ENCODE data around the gene CA5B. TPM values are rescaled to one million over a fixed set of nuclear protein-coding genes. Genes with fewer than 3 reads are reported as not detected.
"Not testable (repeated sequence)": the region's sequence is repeated elsewhere in the genome, so short reads cannot be mapped to it uniquely, and the experiment has no call there.

The CA5B gene
- total RNA-seq, 2 experiments from 2014 or later, result 16.2 to 16.6 TPM

DNA sequence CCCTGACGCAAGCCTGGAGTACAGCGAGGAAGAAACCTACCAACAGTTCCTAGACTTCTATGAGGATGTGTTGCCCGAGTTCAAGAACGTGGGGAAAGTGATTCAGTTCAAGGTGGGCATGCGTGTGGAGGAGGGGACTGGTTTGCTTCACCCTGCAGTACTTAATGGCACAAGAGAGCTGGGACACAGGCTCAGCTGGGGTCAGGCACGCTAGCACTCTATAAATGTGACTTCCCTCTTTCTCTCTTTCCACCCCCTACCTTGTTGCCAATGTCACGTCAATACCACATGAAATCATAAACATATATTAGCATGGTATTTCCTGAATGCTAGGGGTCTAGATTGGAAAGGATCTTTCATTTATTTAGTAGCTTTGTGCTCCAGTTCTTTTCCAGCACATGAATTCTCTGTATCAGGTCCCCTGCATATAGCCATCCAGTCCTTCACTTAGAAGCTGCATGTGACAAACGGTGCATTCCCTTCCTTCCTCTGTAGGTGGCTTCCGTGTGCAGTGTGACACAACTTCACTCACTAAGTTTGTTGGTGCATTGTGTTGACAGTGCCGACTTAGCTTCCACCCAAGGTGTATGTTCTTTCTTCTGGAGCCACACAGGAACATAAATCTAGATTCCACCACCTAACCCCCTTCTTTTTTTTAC is 77.8 kb downstream of the CA5B start:
- Mint-ChIP-seq H3K4me3 (no peak overlapping the region), H3K27me3 (ENCODE audit: low read depth) (no peaks in the 10 kb centered on the region), H3K36me3 (ENCODE audit: low read depth) (peaks cover 49% of the 10 kb centered on the region), H3K27ac (peak overlapping the region; percentile 57), H3K9me3 (ENCODE audit: insufficient read depth) (no peaks in the 10 kb centered on the region), H3K4me1 (ENCODE audit: low read depth) (peaks cover 60% of the 10 kb centered on the region)
- POLR2A ChIA-PET, result interaction anchor here (1.0 to 1.1 kb wide), 3 partner anchors 25 to 78 kb away, joined by 4 to 7 read pairs (median 5); partner anchors contain the start of genes AP1S2 and CA5B
- DNase-seq, result peak; percentile 45
- ATAC-seq, result peak; percentile 64
- CTCF ChIA-PET, result interaction anchor here (0.6 to 2.0 kb wide), 5 partner anchors 8 to 39 kb away, joined by 3 to 10 read pairs (median 4); partner anchors contain the start of genes AP1S2 and ZRSR2

GRCh38 chrX:15816438-15816809 is 78.4 kb downstream of the CA5B start:
- CTCF ChIA-PET, result interaction anchor here (0.6 to 2.0 kb wide), 5 partner anchors 9 to 39 kb away, joined by 3 to 10 read pairs (median 4); partner anchors contain the start of genes AP1S2 and ZRSR2
- ATAC-seq, result no peak

DNA sequence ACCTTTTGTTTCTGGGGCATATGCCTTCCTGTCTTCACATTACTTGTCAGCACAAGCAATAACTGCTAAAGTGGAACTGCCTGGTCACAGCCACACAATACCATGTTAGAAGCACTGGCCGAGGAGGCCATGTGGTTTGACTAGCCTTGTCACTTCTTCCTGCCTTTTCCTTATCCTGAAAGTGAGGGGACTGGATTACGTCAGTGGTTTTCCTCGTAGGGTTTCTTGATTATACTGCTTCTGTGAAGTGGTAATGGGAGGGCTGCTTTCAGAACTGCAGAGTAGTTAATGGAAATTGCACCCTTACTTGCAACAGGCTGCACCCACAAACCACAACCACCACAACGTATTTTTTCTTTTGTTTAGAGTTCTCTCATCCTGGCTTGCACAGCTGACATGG is 78.8 kb downstream of the CA5B start:
- H3K27ac Mint-ChIP-seq, result peak overlapping the region; percentile 89
- peak overlapping the region; percentile 38 for H3K4me3 Mint-ChIP-seq
- DNase-seq (peak; percentile 71), ATAC-seq (peak; percentile 76)
- POLR2A ChIA-PET, result no interaction called here
- peaks cover 60% of the 10 kb centered on the region for H3K4me1 Mint-ChIP-seq (ENCODE audit: low read depth)
- no peaks in the 10 kb centered on the region for H3K9me3 Mint-ChIP-seq (ENCODE audit: insufficient read depth)
- H3K36me3 Mint-ChIP-seq (ENCODE audit: low read depth), result peaks cover 54% of the 10 kb centered on the region
- CTCF ChIA-PET, result interaction anchor here (0.9 to 2.0 kb wide), 4 partner anchors 11 to 38 kb away, joined by 3 to 10 read pairs (median 5); partner anchors contain the start of genes AP1S2 and ZRSR2
- H3K27me3 Mint-ChIP-seq (ENCODE audit: low read depth), result no peaks in the 10 kb centered on the region

More at GRCh38 chrX:15816438-15816809, 78.4 kb downstream of the CA5B start:
- DNase-seq, result no peak
- H3K9me3 Mint-ChIP-seq (ENCODE audit: insufficient read depth), result no peaks in the 10 kb centered on the region
- no peaks in the 10 kb centered on the region for H3K27me3 Mint-ChIP-seq (ENCODE audit: low read depth)
- H3K36me3 Mint-ChIP-seq (ENCODE audit: low read depth), result peaks cover 52% of the 10 kb centered on the region
- POLR2A ChIA-PET, result interaction anchor here (1.0 to 1.1 kb wide), 3 partner anchors 26 to 78 kb away, joined by 4 to 7 read pairs (median 5); partner anchors contain the start of genes AP1S2 and CA5B
- no peak overlapping the region for H3K4me3 Mint-ChIP-seq
- peaks cover 60% of the 10 kb centered on the region for H3K4me1 Mint-ChIP-seq (ENCODE audit: low read depth)
- peak overlapping the region; percentile 57 for H3K27ac Mint-ChIP-seq

DNA sequence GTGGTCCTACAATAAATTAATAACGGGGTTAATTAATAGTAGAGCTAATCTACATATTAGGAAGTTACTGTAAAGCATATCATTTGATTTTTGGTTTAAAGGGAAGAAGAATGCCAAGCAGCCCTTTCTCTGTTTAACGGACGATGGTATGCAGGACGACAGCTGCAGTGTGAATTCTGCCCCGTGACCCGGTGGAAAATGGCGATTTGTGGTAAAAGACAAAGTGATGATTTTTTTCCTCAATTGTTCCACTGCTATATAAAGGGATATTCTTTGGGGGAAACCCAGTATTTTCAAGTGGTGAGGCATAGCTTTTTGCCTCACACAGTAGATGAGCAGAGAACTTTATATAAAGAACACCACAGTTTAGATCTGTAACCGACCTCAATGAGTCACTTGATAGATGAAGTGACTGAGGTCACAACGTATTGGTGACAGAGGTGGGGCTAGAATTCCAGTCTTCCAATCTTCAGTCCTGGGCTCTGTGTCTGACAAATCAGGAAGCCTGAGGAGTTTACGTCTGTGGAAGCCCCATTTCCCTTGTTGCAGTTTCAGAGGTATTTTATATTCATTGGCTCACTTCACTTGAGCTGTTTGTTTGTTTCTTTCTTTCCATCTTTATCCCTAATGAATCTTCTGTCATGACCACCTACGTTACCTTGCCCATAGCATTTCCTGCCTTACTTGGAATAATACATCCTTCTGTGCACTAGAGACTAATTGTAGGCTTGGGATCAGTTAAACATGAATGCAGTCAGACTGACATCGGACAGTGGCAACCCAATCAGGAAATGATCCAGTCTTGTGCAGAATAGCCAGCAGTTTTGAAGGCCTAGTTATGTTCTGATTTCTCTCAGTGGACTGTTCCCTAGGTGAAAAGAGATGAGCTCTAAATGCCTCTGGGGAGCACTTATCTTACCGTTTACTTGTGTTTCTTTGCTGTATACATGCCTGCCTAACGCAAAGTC is 82.3 kb downstream of the CA5B start:
- ChIA-PET POLR2A (interaction anchor here (1.0 to 1.4 kb wide), 2 partner anchors 30 to 35 kb away, joined by 3 to 6 read pairs; partner anchors contain the start of gene ZRSR2), CTCF (no interaction called here)
- Mint-ChIP-seq H3K36me3 (ENCODE audit: low read depth) (peaks cover 45% of the 10 kb centered on the region), H3K27me3 (ENCODE audit: low read depth) (no peaks in the 10 kb centered on the region), H3K4me1 (ENCODE audit: low read depth) (peaks cover 30% of the 10 kb centered on the region), H3K27ac (no peak overlapping the region), H3K4me3 (no peak overlapping the region), H3K9me3 (ENCODE audit: insufficient read depth) (no peaks in the 10 kb centered on the region)
- ATAC-seq, result no peak
- DNase-seq, result no peak

- no peak overlapping the region for H3K4me3 Mint-ChIP-seq
- ChIA-PET POLR2A (no interaction called here), CTCF (no interaction called here)
- ATAC-seq (no peak), DNase-seq (no peak)
- H3K4me1 Mint-ChIP-seq (ENCODE audit: low read depth), result peaks cover 10% of the 10 kb centered on the region
- peaks cover 41% of the 10 kb centered on the region for H3K36me3 Mint-ChIP-seq (ENCODE audit: low read depth)
- no peaks in the 10 kb centered on the region for H3K27me3 Mint-ChIP-seq (ENCODE audit: low read depth)
- no peak overlapping the region for H3K27ac Mint-ChIP-seq
- no peaks in the 10 kb centered on the region for H3K9me3 Mint-ChIP-seq (ENCODE audit: insufficient read depth)
These were observed 84.9 kb downstream of the CA5B start for GRCh38 chrX:15822922-15823321.

DNA sequence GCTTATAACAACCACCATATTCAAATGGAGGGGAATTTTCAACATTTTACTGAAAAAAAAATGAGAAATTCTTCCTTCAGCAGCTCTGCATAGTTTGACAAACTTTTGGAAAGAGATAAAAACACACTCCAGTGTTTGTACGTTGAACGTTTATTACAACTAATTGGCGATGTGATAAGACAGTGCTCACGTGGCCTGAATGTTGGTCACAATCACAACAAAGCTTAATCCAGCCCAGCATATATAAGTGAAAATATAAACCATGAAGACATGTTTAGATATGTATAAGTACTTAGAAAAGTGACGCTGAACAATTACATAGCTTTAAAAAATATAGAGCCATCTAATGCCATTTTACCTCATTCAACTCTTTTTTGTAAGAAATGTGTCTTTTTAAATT is 87.9 kb downstream of the CA5B start:
- DNase-seq, result no peak
- Mint-ChIP-seq H3K9me3 (ENCODE audit: insufficient read depth) (no peaks in the 10 kb centered on the region), H3K27me3 (ENCODE audit: low read depth) (no peaks in the 10 kb centered on the region), H3K4me1 (ENCODE audit: low read depth) (no peaks in the 10 kb centered on the region), H3K4me3 (no peak overlapping the region), H3K36me3 (ENCODE audit: low read depth) (peaks cover 29% of the 10 kb centered on the region), H3K27ac (no peak overlapping the region)
- POLR2A ChIA-PET, result no interaction called here
- no peak for ATAC-seq
- CTCF ChIA-PET, result no interaction called here

DNA sequence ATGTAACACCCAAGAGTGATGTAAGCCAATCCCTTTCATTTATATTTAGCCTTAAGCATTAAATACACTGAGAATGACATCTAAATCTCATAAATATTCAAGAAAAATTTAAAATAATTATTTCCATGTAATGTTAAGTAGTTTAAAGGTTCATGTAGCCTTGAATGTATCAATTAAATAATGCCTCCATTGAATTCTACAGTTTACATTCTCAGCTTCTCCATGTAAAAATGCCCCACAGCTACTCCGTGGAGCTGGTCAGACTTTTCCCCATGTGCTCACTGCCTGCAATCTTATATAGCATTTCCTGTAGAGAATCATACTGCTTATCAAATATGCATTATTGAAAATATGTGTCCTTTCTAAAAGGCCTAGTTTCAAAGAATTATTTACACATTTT is 91.1 kb downstream of the CA5B start:
- Mint-ChIP-seq H3K4me3 (no peak overlapping the region), H3K36me3 (ENCODE audit: low read depth) (peaks cover 14% of the 10 kb centered on the region), H3K4me1 (ENCODE audit: low read depth) (no peaks in the 10 kb centered on the region), H3K27me3 (ENCODE audit: low read depth) (no peaks in the 10 kb centered on the region), H3K27ac (no peak overlapping the region), H3K9me3 (ENCODE audit: insufficient read depth) (no peaks in the 10 kb centered on the region)
- no peak for DNase-seq
- ChIA-PET POLR2A (no interaction called here), CTCF (interaction anchor here (1.5 kb wide), 1 partner anchor 19 kb away, joined by 4 read pairs; no protein-coding TSS in a partner anchor)
- no peak for ATAC-seq

- H3K9me3 Mint-ChIP-seq (ENCODE audit: insufficient read depth); H3K4me1 Mint-ChIP-seq (ENCODE audit: low read depth); CTCF ChIA-PET; H3K4me3 Mint-ChIP-seq; H3K27me3 Mint-ChIP-seq (ENCODE audit: low read depth); POLR2A ChIA-PET; ATAC-seq; H3K27ac Mint-ChIP-seq; DNase-seq: not testable (repeated sequence)
- peaks cover 11% of the 10 kb centered on the region for H3K36me3 Mint-ChIP-seq (ENCODE audit: low read depth)
These were observed 93.3 kb downstream of the CA5B start for GRCh38 chrX:15831347-15831746.

- DNase-seq, result no peak
- POLR2A ChIA-PET, result no interaction called here
- Mint-ChIP-seq H3K9me3 (ENCODE audit: insufficient read depth) (no peaks in the 10 kb centered on the region), H3K4me1 (ENCODE audit: low read depth) (no peaks in the 10 kb centered on the region), H3K27ac (no peak overlapping the region), H3K4me3 (no peak overlapping the region), H3K27me3 (ENCODE audit: low read depth) (no peaks in the 10 kb centered on the region), H3K36me3 (ENCODE audit: low read depth) (peaks cover 3% of the 10 kb centered on the region)
- no peak for ATAC-seq
- CTCF ChIA-PET, result no interaction called here
These were observed 96.0 kb downstream of the CA5B start for GRCh38 chrX:15834053-15834452.

DNA sequence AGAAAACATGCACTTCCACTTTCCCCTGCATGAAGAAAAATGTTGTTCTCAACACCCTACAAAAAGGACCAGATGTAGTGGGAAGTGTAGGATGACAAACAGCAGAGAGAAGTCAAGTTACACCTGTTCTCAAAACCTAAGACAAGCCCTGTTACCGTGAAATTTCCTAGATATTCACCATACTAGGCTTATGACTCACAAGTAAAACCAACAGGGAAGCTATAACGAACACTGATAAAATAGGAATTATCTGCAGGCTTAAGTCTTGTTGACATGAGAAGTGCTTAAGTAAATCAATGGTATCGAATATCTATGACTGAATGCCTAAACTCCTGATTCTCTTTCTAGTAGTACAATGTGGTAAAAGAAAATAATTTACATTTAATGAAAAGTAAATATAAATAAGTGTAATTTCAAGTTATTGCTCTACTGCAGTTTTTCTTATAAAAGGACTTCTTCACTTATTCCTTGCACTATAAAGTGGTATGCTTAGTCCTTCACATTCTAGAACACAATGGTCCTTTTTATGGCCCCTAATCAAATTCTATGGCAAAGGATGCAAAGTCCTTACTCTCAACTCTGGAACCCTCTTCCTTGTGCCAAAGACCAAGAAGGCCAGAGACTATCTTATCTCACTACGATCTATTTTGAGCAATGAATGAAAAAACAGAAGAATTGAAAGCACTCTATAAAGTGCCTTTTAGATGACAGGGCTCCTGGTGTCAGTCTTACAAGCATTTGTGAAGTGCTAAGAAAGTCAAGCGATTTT is 96.9 kb downstream of the CA5B start:
- H3K27ac Mint-ChIP-seq, result no peak overlapping the region
- ChIA-PET CTCF (no interaction called here), POLR2A (no interaction called here)
- H3K9me3 Mint-ChIP-seq (ENCODE audit: insufficient read depth), result no peaks in the 10 kb centered on the region
- DNase-seq (no peak), ATAC-seq (no peak)
- H3K27me3 Mint-ChIP-seq (ENCODE audit: low read depth), result no peaks in the 10 kb centered on the region
- H3K4me3 Mint-ChIP-seq, result no peak overlapping the region
- peaks cover 5% of the 10 kb centered on the region for H3K36me3 Mint-ChIP-seq (ENCODE audit: low read depth)
- no peaks in the 10 kb centered on the region for H3K4me1 Mint-ChIP-seq (ENCODE audit: low read depth)
